PC-9 (cell line): ENCODE data around the gene MACROD1. TPM values are rescaled to one million over a fixed set of nuclear protein-coding genes. Genes with fewer than 3 reads are reported as not detected.

Source experiments
- BruUV-seq: library from RNA; stranded (reverse); fragments of 400-500 nt; replicated peaks from 2 replicates; lab custom pipeline; 2021; lab: Mats Ljungman, UMichigan
- CTCF ChIA-PET: fragments of 300-600 bp; sonication (Branson Sonifier 250); formaldehyde crosslinking; loops from one replicate; lab custom pipeline; 2022; ENCODE audit warnings: antibody characterized with exemption; lab: Charles Lee
- POLR2A ChIA-PET: fragments of 300-600 bp; sonication (Branson Sonifier 250); formaldehyde crosslinking; loops from one replicate; lab custom pipeline; 2022; ENCODE audit warnings: antibody characterized with exemption; ENCODE audit not compliant: unreplicated experiment; lab: Charles Lee
- DNase-seq, 2 experiments: peaks; one replicate each; pipeline versions ENCODE4 v3.0.0 to v3.0.0-alpha.2; 2015 to 2022; ENCODE audit warnings: mixed read lengths in 1 of 2
- H2AFZ ChIP-seq: fragments of 200-600 bp; sonication (generic); 2 replicates; pipeline ENCODE4 v1.8.1; 2017; ENCODE audit warnings: antibody characterized with exemption
- H3F3A ChIP-seq: fragments of 200-600 bp; sonication (generic); 2 replicates; pipeline ENCODE4 v1.8.1; 2017; ENCODE audit warnings: antibody characterized with exemption, mild to moderate bottlenecking, low read depth; ENCODE audit not compliant: insufficient read depth
- H3K27ac ChIP-seq: fragments of 200-600 bp; sonication (generic); 2 replicates; pipeline ENCODE4 v1.6.1; 2016; ENCODE audit warnings: mixed run types
- H3K27me3 ChIP-seq: fragments of 200-600 bp; sonication (generic); 2 replicates; pipeline ENCODE4 v1.6.1; 2016; ENCODE audit warnings: low read depth, mixed run types; ENCODE audit not compliant: insufficient read depth
- H3K36me3 ChIP-seq: fragments of 200-600 bp; sonication (generic); 2 replicates; pipeline ENCODE4 v1.6.1; 2016; ENCODE audit warnings: low read depth, mixed run types
- H3K4me1 ChIP-seq: fragments of 200-600 bp; sonication (generic); replicated peaks from 2 replicates; pipeline ENCODE4 v1.6.1; 2016; ENCODE audit warnings: mixed run types; ENCODE audit not compliant: insufficient read depth
- H3K4me2 ChIP-seq: fragments of 200-600 bp; sonication (generic); 2 replicates; pipeline ENCODE4 v1.6.1; 2017; ENCODE audit warnings: mixed run types
- H3K4me3 ChIP-seq: fragments of 200-600 bp; sonication (generic); 2 replicates; pipeline ENCODE4 v1.6.1; 2016; ENCODE audit warnings: mixed run types
- H3K79me2 ChIP-seq: fragments of 200-600 bp; sonication (generic); 2 replicates; pipeline ENCODE4 v1.6.1; 2017; ENCODE audit warnings: low read depth, mixed run types
- H3K9me2 ChIP-seq: fragments of 200-600 bp; sonication (generic); 2 replicates; pipeline ENCODE4 v1.8.1; 2017; ENCODE audit warnings: mild to moderate bottlenecking; ENCODE audit not compliant: insufficient read depth
- H3K9me3 ChIP-seq: fragments of 200-600 bp; sonication (generic); 2 replicates; pipeline ENCODE4 v1.8.1; 2016; ENCODE audit warnings: low read depth; ENCODE audit not compliant: insufficient read depth
- H4K20me1 ChIP-seq: fragments of 200-600 bp; sonication (generic); 2 replicates; pipeline ENCODE4 v1.8.1; 2017; ENCODE audit not compliant: insufficient read depth
- CTCF ChIP-seq: fragments of 200-600 bp; sonication (generic); conservative IDR thresholded peaks from 2 replicates; pipeline ENCODE4 v1.6.1; 2017; ENCODE audit warnings: mixed run types, antibody characterized with exemption, mild to moderate bottlenecking, moderate library complexity
- EZH2 ChIP-seq: fragments of 200-600 bp; sonication (generic); IDR thresholded peaks from 2 replicates; pipeline ENCODE4 v1.8.0; 2017; ENCODE audit warnings: antibody characterized with exemption, low read depth
- intact Hi-C: fragments of 100-400 bp; cut with micrococcal nuclease; formaldehyde crosslinking; loops from one replicate; pipeline ENCODE4 v1.10.0; 2022; ENCODE audit not compliant: unreplicated experiment
- total RNA-seq: library from RNA; stranded (reverse); gene quantifications from 2 replicates; pipeline ENCODE4 v1.2.3, GENCODE V29; 2021

The MACROD1 gene
- total RNA-seq, 1 experiment from 2014 or later: 41.0 TPM

GRCh38 chr11:64089027-64089360 lies 76.9 kb downstream of the MACROD1 start:
- Histone ChIP-seq H3K79me2 (no peaks in the 10 kb centered on the region), H2AFZ (no peak overlapping the region), H3K9me2 (no peaks in the 10 kb centered on the region), H3F3A (peaks cover 16% of the 10 kb centered on the region), H3K4me3 (no peak overlapping the region), H4K20me1 (peaks cover 7% of the 10 kb centered on the region; the same call in 1 of the 2 replicates), H3K4me1 (peaks cover 38% of the 10 kb centered on the region), H3K4me2 (no peak overlapping the region), H3K9me3 (no peaks in the 10 kb centered on the region), H3K36me3 (no peaks in the 10 kb centered on the region), H3K27me3 (no peaks in the 10 kb centered on the region), H3K27ac (no peak overlapping the region)
- DNase-seq: no peak
- intact Hi-C loops: no loop called here
- POLR2A ChIA-PET: no interaction called here
- BruUV-seq: no TSS peak
- CTCF ChIA-PET: no interaction called here
- TF ChIP-seq CTCF: no peak
- no peak for TF ChIP-seq EZH2

GRCh38 chr11:64088162-64089026 lies 77.5 kb downstream of the MACROD1 start:
- no peak overlapping the region for H3K4me3 ChIP-seq
- H3K27me3 ChIP-seq: no peaks in the 10 kb centered on the region
- peaks cover 7% of the 10 kb centered on the region; the same call in 1 of the 2 replicates for H4K20me1 ChIP-seq
- no peaks in the 10 kb centered on the region for H3K9me3 ChIP-seq
- ChIA-PET POLR2A (no interaction called here), CTCF (no interaction called here)
- intact Hi-C loops: no loop called here
- peaks cover 32% of the 10 kb centered on the region for H3K4me1 ChIP-seq
- H3K79me2 ChIP-seq: no peaks in the 10 kb centered on the region
- H3K9me2 ChIP-seq: no peaks in the 10 kb centered on the region
- BruUV-seq: no TSS peak
- TF ChIP-seq CTCF (peak; percentile 50; the same call in 1 of the 2 replicates), EZH2 (no peak)
- no peak for DNase-seq
- H3K4me2 ChIP-seq: no peak overlapping the region
- no peaks in the 10 kb centered on the region for H3K36me3 ChIP-seq
- no peak overlapping the region for H3K27ac ChIP-seq
- H2AFZ ChIP-seq: no peak overlapping the region
- H3F3A ChIP-seq: peaks cover 10% of the 10 kb centered on the region

- Histone ChIP-seq H3K4me2 (no peak overlapping the region), H3K36me3 (no peaks in the 10 kb centered on the region), H3K4me1 (peaks cover 15% of the 10 kb centered on the region), H2AFZ (no peak overlapping the region), H3F3A (no peaks in the 10 kb centered on the region), H3K9me2 (no peaks in the 10 kb centered on the region), H3K27ac (no peak overlapping the region), H3K27me3 (no peaks in the 10 kb centered on the region), H3K9me3 (no peaks in the 10 kb centered on the region), H3K4me3 (no peak overlapping the region), H3K79me2 (no peaks in the 10 kb centered on the region), H4K20me1 (peaks cover 7% of the 10 kb centered on the region; the same call in 1 of the 2 replicates)
- ChIA-PET CTCF (no interaction called here), POLR2A (no interaction called here)
- DNase-seq: peak in 1 of 2 experiments; percentile 41
- intact Hi-C loops: no loop called here
- BruUV-seq: no TSS peak
- TF ChIP-seq CTCF: no peak
- TF ChIP-seq EZH2: no peak
Observed at GRCh38 chr11:64086258-64087123, 79.4 kb downstream of the MACROD1 start.
